ENCODE measurements around the gene MDH2. TPM values are rescaled to one million over a fixed set of nuclear protein-coding genes. Genes with fewer than 3 reads are reported as not detected.

The MDH2 gene
- total and polyA plus RNA-seq, 2 of the 8 experiments (the other 6 are each of a cell fraction or from before 2014, with no cell fraction given) = 203 to 254 TPM

DNA sequence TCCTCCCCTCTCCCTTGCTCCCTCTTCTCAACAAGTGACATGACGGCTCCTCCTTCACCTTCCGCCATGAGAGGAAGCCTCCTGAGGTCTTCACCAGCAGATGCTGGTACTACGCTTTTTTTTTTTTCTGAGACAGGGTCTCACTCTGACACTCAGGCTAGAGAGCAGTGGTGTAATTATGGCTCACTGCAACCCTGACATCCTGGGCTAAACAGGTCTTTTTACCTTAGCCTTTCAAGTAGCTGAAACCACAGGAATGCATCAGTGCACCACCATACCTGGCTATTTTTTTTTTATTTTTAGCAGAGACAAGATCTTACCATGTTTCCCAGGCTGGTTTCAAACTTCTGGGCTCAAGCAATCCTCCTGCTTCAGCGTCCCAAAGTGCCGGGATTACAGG, 43.6 kb downstream of the MDH2 start:
- no peak for FAIRE-seq
- POLR2A ChIA-PET (ENCODE audit: partially characterized antibody) = no interaction called here
- TF ChIP-seq TBP (IDR thresholded peaks at IDR 0.05; ENCODE audit: low read depth, low read length) = no peak
- TF ChIP-seq TEAD4 (IDR thresholded peaks at IDR 0.05; ENCODE audit: low read depth, low read length) = no peak
- no peak for TF ChIP-seq SIN3A (conservative IDR thresholded peaks at IDR 0.05 in 1 of 2, IDR thresholded peaks at IDR 0.05 in 1 of 2; ENCODE audit: low read depth in 1 of 2, low read length in 2 of 2)

More for the DNA sequence above, 43.6 kb downstream of the MDH2 start:
- H3K27me3 ChIP-seq (replicated peaks in 1 of 4; ENCODE audit: control insufficient read depth in 3 of 4, extremely low read depth in 1 of 4, insufficient read depth in 3 of 4, low read length in 3 of 4) = no peaks in the 10 kb centered on the region
- DNase-seq (ENCODE audit: low read depth in 1 of 2, low spot score in 2 of 2) = no peak
- H2BK5ac ChIP-seq (ENCODE audit: low read depth, low read length) = no peak overlapping the region
- H2AK5ac ChIP-seq (ENCODE audit: low read depth, low read length) = no peak overlapping the region
- H2BK12ac ChIP-seq (ENCODE audit: low read depth, low read length) = no peak overlapping the region
- no peak overlapping the region for H2AFZ ChIP-seq (ENCODE audit: low read length)
- H4K5ac ChIP-seq (ENCODE audit: insufficient read length, low read depth, low read length) = no peak overlapping the region
- CTCF ChIA-PET (ENCODE audit: partially characterized antibody) = interaction anchor here (0.7 to 1.3 kb wide), 4 partner anchors 12 to 85 kb away, joined by 3 to 6 read pairs (median 3); no protein-coding TSS in a partner anchor
- H3K9me3 ChIP-seq (ENCODE audit: insufficient read depth in 2 of 2, low read depth in 1 of 2, low read length in 1 of 2) = no peaks in the 10 kb centered on the region
- WGBS, 2 experiments (ENCODE audit: extremely low coverage in 1 of 2, insufficient coverage in 1 of 2, insufficient read length in 1 of 2, insufficient replicate concordance in 2 of 2, low coverage in 1 of 2, low lambda C conversion rate in 2 of 2, missing lambda C conversion rate in 1 of 2) = 76% methylated on average over 5 of the region's 5 CpGs; no CpG with 5 or more reads in 1 of the 2 experiments
- no peak overlapping the region for H2BK15ac ChIP-seq (ENCODE audit: low read length)
- H3K27ac ChIP-seq (ENCODE audit: low read depth, low read length) = no peak overlapping the region
- no peaks in the 10 kb centered on the region for H3K79me1 ChIP-seq (ENCODE audit: low read depth, low read length)
- no peak overlapping the region for H2BK120ac ChIP-seq (replicated peaks; ENCODE audit: low read depth, low read length)
- H2BK20ac ChIP-seq (ENCODE audit: low read length) = no peak overlapping the region
- H3K9ac ChIP-seq (replicated peaks in 1 of 4; ENCODE audit: extremely low read depth in 1 of 4, low read depth in 3 of 4, low read length in 3 of 4) = no peak overlapping the region
- no peaks in the 10 kb centered on the region for H3K36me3 ChIP-seq (ENCODE audit: control insufficient read depth in 2 of 4, insufficient read depth in 4 of 4, low read length in 3 of 4)
- no peak overlapping the region for H3K4me3 ChIP-seq (ENCODE audit: extremely low read depth in 1 of 4, insufficient read depth in 2 of 4, low read depth in 3 of 4, low read length in 4 of 4)
- H3K79me2 ChIP-seq (ENCODE audit: control insufficient read depth in 1 of 2, insufficient read depth in 2 of 2, low read length in 2 of 2) = no peaks in the 10 kb centered on the region
- no peaks in the 10 kb centered on the region for H4K20me1 ChIP-seq (replicated peaks in 1 of 2; ENCODE audit: control insufficient read depth in 1 of 2, insufficient read depth in 2 of 2, low read length in 2 of 2)
- H3K14ac ChIP-seq (ENCODE audit: insufficient read length) = no peak overlapping the region
- no peak overlapping the region for H3K4ac ChIP-seq (replicated peaks; ENCODE audit: insufficient read length, low read depth, low read length)
- H3K23ac ChIP-seq (ENCODE audit: insufficient read length) = no peak overlapping the region
- H3K4me1 ChIP-seq (replicated peaks in 1 of 4; ENCODE audit: control insufficient read depth in 3 of 4, insufficient read depth in 4 of 4, low read length in 3 of 4) = no peaks in the 10 kb centered on the region
- no peak overlapping the region for H3K56ac ChIP-seq (replicated peaks; ENCODE audit: insufficient read length, low read depth, low read length)
- H3K23me2 ChIP-seq (ENCODE audit: low read depth, low read length) = no peaks in the 10 kb centered on the region
- no peak overlapping the region for H4K91ac ChIP-seq (replicated peaks; ENCODE audit: insufficient read length, low read length)
- no peak overlapping the region for H3K4me2 ChIP-seq (ENCODE audit: insufficient read depth in 1 of 2, low read depth in 2 of 2, low read length in 2 of 2)
- H3K18ac ChIP-seq (ENCODE audit: extremely low read depth, low read length) = no peak overlapping the region
- H4K8ac ChIP-seq (ENCODE audit: extremely low read depth, insufficient read depth, low read length) = no peak overlapping the region
